Lower lobe of right lung (tissue), 2 donors: ENCODE data around the gene ALOX15. TPM values are rescaled to one million over a fixed set of nuclear protein-coding genes. Genes with fewer than 3 reads are reported as not detected.

Experiments used
- ATAC-seq, 2 donors: fragments of 200-7000 bp; cut with Tn5 transposase; one replicate each; pipeline ENCODE4 v1.9.1; 2020 to 2022; ENCODE audit warnings: mild to moderate bottlenecking in 2 of 2, moderate library complexity in 2 of 2
- DNase-seq: peaks from one replicate; pipeline ENCODE4 v3.0.0-alpha.2; 2020
- H3K27ac ChIP-seq: fragments of 200-600 bp; one replicate; pipeline ENCODE4 v1.8.0; 2022
- H3K27me3 ChIP-seq: fragments of 200-600 bp; one replicate; pipeline ENCODE4 v1.8.0; 2022; ENCODE audit warnings: low read depth
- H3K36me3 ChIP-seq: fragments of 200-600 bp; one replicate; pipeline ENCODE4 v1.8.0; 2022; ENCODE audit warnings: mild to moderate bottlenecking
- H3K4me1 ChIP-seq: fragments of 200-600 bp; one replicate; pipeline ENCODE4 v1.8.0; 2022
- H3K4me3 ChIP-seq: fragments of 200-600 bp; one replicate; pipeline ENCODE4 v1.8.0; 2022; ENCODE audit warnings: mild to moderate bottlenecking
- H3K9me3 ChIP-seq: fragments of 200-600 bp; one replicate; pipeline ENCODE4 v1.8.0; 2022
- CTCF ChIP-seq: fragments of 200-600 bp; IDR thresholded peaks from one replicate; pipeline ENCODE4 v1.8.0; 2022; ENCODE audit warnings: antibody characterized with exemption, mild to moderate bottlenecking
- intact Hi-C: fragments of 100-400 bp; cut with DNase I; formaldehyde crosslinking; loops from one replicate; pipeline ENCODE4 v1.11.0; 2022
- total RNA-seq: library from RNA; stranded (reverse); fragmentation: NEBNext Ultra II Directional; extraction: Animal tissue kit (Norgen Biotek cat#: 25700); gene quantifications from one replicate; pipeline ENCODE4 v1.2.1, GENCODE V29; 2021
- donor health status: DM: no; HTN: yes; CAD: no; lungs with severe emphysema.

The ALOX15 gene
- total RNA-seq, 1 donor from 2014 or later, result 6.1 TPM

- TF ChIP-seq CTCF, result no peak
- Histone ChIP-seq H3K9me3 (no peaks in the 10 kb centered on the region), H3K27ac (peak overlapping the region; percentile 6), H3K4me1 (peaks cover 15% of the 10 kb centered on the region), H3K36me3 (peaks cover 93% of the 10 kb centered on the region), H3K27me3 (no peaks in the 10 kb centered on the region), H3K4me3 (no peak overlapping the region)
- intact Hi-C loops, result no loop called here
- ATAC-seq (no peak), DNase-seq (no peak)
These were observed 35.3 kb upstream of the ALOX15 start for GRCh38 chr17:4676791-4677190.

GRCh38 chr17:4675791-4676190, 34.3 kb upstream of the ALOX15 start:
- ATAC-seq (no peak), DNase-seq (no peak)
- intact Hi-C loops, result no loop called here
- no peak for TF ChIP-seq CTCF
- Histone ChIP-seq H3K36me3 (peaks cover 93% of the 10 kb centered on the region), H3K27me3 (no peaks in the 10 kb centered on the region), H3K4me1 (peaks cover 15% of the 10 kb centered on the region), H3K4me3 (no peak overlapping the region), H3K9me3 (no peaks in the 10 kb centered on the region), H3K27ac (no peak overlapping the region)

GRCh38 chr17:4674685-4674998, 33.2 kb upstream of the ALOX15 start:
- no peak for ATAC-seq
- H3K36me3 ChIP-seq, result peaks cover 83% of the 10 kb centered on the region

GRCh38 chr17:4673986-4674684, 32.7 kb upstream of the ALOX15 start:
- Histone ChIP-seq H3K4me3 (no peak overlapping the region), H3K4me1 (peaks cover 13% of the 10 kb centered on the region), H3K27ac (no peak overlapping the region), H3K27me3 (no peaks in the 10 kb centered on the region), H3K9me3 (no peaks in the 10 kb centered on the region), H3K36me3 (peaks cover 78% of the 10 kb centered on the region)
- DNase-seq, result no peak
- intact Hi-C loops, result no loop called here
- no peak for TF ChIP-seq CTCF
- ATAC-seq, result no peak

More at GRCh38 chr17:4674685-4674998, 33.2 kb upstream of the ALOX15 start:
- no peak for DNase-seq
- intact Hi-C loops, result no loop called here
- Histone ChIP-seq H3K27me3 (no peaks in the 10 kb centered on the region), H3K4me3 (no peak overlapping the region), H3K4me1 (peaks cover 15% of the 10 kb centered on the region), H3K27ac (no peak overlapping the region), H3K9me3 (no peaks in the 10 kb centered on the region)
- TF ChIP-seq CTCF, result no peak

GRCh38 chr17:4673169-4673568, 31.7 kb upstream of the ALOX15 start:
- intact Hi-C loops, result no loop called here
- DNase-seq (no peak), ATAC-seq (peak in 1 of 2 donors; percentile 25)
- Histone ChIP-seq H3K9me3 (no peaks in the 10 kb centered on the region), H3K27ac (no peak overlapping the region), H3K4me1 (peaks cover 3% of the 10 kb centered on the region), H3K36me3 (peaks cover 73% of the 10 kb centered on the region), H3K4me3 (no peak overlapping the region), H3K27me3 (no peaks in the 10 kb centered on the region)
- TF ChIP-seq CTCF, result no peak
